ENCODE results near the gene ZNF724.

Gene ZNF724

DNA sequence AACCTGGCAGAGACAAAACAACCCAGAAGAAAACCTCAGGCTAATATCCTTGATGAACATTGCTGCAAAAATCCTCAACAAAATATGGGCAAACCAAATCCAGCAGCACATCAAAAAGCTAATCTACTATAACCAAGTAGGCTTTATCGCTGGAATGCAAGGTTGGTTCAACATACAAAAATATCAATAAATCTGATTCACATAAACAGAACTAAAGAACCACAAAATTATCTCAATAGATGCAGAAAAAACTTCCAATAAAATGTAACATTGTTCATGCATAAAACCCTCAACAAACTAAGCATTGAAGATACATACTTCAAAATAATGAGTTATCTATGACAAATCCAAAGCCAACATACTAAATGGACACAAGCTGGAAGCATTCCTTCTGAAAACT is 8.8 kb downstream of the ZNF724 start:
- no peak for DNase-seq (ENCODE audit: low read depth in 2 of 2)

DNA sequence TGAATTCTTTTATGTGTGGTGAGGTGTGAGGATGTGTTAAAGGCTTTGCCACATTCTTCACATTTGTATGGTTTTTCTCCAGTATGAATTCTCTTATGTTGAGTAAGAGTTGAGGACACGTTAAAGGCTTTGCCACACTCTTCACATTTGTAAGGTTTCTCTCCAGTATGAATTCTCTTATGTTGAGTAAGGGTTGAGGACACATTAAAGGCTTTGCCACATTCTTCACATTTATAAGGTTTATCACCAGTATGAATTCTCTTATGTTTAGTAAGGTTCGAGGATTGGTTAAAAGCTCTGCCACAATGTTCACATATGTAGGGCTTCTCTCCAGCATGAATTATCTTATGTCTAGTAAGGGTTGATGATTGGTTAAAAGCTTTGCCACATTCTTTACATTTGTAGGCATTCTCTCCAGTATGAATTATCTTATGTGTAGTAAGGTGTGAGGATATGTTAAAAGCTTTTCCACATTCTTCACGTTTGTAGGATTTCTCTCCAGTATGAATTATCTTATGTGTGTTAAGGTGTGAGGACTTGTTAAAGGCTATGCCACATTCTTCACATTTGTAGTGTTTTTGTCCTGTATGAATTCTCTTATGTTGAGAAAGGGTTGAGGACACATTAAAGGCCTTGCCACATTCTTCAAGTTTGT is 27.1 kb downstream of the ZNF724 start:
- DNase-seq (ENCODE audit: low read depth in 2 of 2) = no peak

DNA sequence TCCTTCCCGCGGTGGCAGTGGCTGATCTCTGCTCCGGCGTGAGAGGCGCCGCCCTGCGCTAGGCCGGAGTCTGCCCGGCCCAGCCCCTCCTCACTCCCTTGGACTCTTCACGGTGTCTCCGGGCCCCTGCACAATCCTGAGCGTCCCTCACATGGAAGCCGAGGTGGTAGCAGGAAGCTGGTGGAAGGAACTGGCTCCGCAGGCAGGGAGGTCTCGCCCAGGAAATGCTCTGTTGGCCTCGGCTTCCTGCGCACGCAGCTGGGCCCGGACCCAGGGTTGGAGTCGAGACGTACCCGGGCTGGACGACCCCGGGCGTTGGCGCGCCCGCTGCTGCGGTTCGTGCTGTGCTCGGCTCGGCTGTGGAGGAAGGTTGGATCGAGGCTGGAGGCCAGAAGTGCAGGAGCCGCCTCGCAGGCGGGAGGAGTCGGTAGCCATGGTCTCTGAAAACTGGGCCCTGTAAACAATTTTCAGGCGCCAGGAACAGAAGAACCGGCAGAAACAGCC is 46.3 kb downstream of the ZNF724 start:
- no peak for DNase-seq (ENCODE audit: low read depth in 2 of 2)

DNA sequence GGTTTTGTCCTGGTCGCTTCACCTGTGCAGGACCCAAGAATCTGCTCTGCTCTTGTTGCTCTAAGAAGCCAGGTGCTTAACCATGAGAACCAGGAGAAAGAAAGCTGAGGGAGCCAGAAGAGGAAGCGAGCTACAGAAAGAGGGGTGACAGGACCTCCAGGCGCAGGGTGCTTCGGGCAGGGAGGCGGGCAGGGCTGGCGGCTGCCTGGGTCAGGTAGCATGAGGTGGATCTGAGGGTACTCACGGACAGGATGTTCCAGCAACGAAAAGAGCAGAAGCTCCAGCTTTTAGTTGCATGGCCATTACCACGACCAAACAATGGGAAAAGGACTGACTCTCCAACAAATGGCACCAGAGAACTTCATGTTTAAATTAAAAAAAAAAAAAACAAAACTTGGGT is 59.9 kb downstream of the ZNF724 start:
- no peak for DNase-seq (ENCODE audit: low read depth in 2 of 2)

DNA sequence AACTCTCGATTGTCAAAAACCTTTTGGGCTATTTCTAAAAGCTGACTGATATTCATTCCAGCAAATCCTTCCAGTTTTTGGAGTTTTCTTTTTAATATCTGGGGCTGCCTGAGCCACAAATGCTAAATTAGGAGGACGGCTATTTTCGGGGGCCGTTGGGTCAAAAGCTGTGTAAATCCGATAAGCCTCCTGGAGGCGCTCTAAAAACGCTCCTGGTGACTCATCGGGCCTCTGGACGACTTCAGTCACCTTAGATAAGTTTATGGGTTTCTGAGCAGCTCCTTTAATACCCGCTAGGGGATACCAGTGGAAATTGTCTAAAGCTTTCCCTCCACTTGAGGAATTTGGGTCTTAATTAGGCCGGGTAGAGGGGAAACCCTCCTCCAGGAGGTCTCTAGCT is 66.9 kb downstream of the ZNF724 start:
- DNase-seq (ENCODE audit: low read depth in 2 of 2) = no peak

All from stimulated activated CD4-positive, alpha-beta T cell treated with anti-CD3 and anti-CD28 coated beads, Interleukin-15, amount 100 ng/mL, for 48 hours (primary cell).